NCI-H1105 treated with DMSO at 0.1 percent for 48 hours (cell line): ENCODE data around the gene DNAH8.
A peak's percentile ranks its signal among the peaks of the same experiment; 100 is the strongest.
"Not testable (repeated sequence)": the region's sequence is repeated elsewhere in the genome, so short reads cannot be mapped to it uniquely, and the experiment has no call there.

Experiments
- DNase-seq: peaks from one replicate; lab custom pipeline; 2025; lab: John Stamatoyannopoulos, UW

DNAH8 gene

DNA sequence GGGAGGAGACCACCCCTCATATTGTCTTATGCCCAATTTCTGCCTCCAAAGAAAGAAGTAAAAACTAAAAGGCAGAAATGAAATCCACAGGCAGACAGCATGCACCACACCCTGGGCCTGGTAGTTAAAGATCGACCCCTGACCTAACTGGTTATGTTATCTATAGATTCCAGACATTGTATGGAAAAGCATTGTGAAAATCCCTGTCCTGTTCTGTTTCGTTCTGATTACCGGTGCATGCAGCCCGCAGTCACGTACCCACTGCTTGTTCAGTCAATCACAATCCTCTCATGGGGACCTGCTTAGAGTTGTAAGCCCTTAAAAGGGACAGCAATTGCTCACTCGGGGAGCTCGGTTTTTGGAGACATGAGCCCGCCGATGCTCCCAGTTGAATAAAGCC, 81.3 kb downstream of the DNAH8 start:
- DNase-seq, result not testable (repeated sequence)

DNA sequence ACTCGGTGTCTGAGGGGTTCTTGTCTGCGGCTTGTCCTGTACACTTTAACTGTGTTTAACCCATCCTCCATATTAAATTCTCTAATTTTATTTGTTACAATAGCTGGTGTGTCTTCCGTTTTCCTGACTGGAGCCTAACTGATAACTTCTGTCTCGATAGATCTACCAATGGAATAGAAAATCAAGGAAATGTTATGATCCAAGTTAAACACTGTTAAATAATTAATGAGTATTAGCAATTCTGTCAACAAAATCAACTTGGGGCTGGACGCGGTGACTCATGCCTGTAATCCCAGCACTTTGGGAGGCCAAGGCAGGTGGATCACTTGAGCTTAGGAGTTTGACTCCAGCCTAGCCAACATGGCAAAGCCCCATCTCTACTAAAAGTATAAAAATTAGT, 81.7 kb downstream of the DNAH8 start:
- no peak for DNase-seq

DNA sequence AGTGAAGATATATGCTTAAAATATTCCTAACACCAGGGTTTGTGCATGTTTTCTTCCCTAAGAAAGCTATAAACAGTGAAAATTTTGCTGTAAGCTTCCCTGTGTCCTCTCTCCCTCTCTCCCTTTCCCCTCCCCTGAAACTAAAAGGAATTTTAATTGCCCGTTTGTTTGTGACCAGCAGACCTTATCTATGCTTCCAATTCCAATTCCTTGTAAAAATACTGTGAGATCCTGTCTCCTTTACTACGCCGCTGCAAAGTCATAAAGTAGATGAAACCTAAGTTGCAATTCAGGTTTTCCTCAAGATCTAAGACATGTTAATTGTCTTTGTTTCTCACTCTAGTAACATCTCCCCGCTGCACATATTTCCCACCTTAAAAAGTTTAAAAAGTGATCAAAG, 82.3 kb downstream of the DNAH8 start:
- no peak for DNase-seq

DNA sequence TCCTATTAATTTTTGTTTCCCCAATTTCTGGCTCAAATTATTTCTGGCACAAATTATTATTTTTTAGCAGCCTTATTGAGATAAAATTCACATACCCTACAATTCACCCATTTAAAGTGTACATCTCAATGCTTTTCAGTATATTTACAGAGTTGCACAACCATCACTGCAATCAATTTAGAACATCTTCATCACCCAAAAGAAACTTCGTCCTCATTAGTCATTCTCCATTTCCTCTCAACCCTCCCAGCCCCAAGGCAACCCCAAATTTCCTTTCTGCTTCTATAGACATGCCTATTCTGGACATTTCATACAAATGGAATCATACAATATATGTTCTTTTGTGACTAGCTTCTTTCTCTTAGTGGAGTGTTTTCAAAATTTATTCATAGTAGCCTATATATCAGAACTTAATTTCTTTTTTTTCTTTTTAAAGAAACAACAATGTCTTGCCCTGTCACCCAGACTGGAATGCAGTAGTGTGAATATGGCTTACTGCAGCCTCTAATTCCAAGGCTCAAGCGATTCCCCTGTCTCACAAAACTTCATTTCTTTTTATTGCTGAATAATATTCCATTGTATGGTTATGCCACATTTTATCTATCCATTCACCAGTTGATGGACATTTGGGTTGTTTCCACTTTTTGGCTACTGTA, 84.5 kb downstream of the DNAH8 start:
- no peak for DNase-seq

DNA sequence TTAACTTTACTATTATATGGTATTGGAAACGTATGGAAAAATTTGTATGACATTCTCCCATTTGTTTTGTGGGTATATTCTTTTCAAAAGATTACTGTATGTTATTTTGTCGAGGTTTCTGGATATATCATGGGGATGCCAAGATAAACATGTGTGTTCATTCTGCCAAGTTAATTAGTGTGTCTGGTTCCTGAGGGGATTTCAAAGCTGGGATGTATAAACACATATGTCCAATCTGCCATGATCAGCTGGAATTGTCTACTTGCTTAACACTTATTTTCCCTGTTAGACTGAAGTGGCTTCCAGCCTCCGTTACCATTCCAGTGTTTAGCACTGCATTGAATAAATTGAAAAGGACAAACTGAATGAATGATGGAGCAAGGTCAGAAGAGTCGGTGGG, 86.2 kb downstream of the DNAH8 start:
- no peak for DNase-seq

DNA sequence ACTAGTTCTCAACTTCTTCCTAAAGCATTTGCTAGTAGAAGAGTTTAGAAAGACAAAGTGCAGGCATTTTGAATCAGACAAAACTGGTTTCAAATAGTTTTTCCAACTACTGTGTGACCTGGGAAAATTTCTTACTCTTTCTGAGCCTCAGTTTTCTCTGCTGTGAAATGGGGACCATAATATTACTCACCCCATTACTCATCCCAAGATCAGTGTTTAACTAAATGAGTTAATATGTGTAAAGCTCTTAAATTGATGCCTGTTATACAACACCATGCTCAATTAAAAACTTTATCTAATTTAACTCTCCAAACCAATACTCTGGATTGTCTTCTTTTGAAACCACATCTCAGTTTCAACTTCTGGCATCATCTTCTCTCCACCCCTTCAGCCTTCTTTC, 87.4 kb downstream of the DNAH8 start:
- no peak for DNase-seq

DNA sequence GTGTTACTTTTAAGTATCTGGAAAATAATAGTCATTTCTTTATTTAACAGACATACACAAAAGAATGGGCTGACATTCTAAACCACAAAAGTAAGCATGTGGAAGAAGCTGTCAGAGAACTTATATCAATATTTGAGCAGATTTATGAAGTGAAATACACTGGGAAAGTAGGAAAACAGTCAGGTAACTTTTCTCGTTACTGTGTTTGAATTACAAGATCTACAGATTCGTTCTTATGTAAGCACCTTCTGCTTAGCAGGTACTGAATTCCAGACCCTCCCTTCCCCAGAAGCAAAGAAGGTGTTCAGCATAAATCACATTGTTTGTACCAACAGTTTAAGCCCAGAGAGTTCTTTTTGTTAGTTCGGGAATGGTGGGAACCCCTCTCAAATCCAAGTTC, 88.0 kb downstream of the DNAH8 start:
- DNase-seq, result no peak

DNA sequence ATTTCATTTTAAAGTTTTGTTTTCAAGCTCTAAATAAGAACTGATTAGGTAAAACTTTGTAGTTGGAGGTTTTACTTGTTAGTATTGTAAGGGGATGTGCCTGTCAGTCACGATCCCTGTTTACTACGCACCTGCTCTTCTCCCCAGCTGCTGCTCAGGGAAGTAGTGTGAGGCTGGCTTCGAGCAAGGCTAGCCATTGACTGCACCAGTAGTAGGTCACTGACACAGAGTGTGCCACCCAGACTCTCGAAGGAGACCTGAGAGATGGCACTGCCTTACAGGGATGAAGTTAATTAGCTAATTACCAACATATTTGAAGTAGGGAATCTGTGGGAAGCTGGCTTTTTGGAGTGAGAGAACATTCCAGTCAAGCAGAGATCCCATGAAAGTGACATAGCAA, 89.2 kb downstream of the DNAH8 start:
- DNase-seq, result no peak

DNA sequence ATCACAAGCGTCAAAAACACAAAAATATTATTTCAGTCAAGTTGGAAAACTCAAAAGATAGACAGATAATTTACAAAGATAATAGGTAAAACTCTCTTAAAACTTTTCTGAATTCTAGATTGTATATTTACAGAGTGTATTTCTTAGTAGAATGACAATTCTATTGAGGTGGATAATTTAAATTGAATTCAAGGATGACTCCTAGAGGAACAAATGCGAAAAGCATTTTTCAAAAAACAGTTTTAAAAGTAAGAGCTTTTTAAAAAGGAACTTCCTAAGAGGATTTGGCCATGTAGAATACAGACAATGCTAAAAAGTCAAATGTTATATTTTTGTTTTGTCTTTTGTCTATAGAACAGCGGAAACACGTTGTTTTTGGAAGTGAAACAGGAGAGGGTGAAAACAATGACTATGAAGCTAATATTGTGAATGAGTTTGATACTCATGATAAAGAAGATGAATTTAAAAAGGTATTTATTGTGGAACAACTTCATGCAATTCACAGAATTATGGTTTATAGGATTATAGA, 90.1 kb downstream of the DNAH8 start:
- DNase-seq, result no peak

DNA sequence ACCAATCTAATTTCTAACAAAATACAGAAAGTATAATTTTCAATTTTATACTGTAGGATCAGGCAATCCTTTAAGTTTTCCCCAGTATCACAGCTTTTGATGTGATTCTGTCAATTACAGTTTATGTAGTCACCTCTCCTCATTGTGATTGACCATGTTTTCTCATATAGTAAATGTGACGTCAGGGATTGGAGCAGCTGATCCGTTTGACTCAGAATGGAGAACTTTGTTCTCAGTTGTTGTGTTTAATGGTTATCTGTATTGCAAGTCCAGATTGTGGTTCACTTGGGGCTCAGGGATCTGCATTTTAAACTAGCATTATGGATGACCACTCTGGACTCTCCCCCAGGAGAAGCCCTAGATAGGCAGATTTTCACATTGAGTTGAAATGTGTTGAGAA, 90.6 kb downstream of the DNAH8 start:
- no peak for DNase-seq

DNA sequence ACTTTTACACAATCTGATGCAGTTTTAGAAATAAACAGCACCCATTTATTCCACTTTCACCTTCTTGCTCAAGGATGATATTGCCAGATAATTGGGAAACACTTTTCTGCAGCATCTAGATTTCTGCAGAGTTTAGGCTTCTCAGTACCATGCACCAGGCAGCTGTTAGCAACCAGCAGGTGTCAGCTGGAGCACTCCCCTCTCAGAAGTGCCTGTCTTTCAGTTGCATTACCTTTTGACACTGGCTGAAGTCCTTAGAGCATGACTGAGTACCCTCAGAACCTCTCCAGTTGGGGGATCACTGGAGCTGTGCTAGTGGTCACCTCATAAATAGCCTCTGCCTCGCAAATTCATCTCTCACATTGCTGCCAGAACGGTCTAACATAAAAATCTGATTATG, 91.2 kb downstream of the DNAH8 start:
- peak; percentile 35 for DNase-seq

DNA sequence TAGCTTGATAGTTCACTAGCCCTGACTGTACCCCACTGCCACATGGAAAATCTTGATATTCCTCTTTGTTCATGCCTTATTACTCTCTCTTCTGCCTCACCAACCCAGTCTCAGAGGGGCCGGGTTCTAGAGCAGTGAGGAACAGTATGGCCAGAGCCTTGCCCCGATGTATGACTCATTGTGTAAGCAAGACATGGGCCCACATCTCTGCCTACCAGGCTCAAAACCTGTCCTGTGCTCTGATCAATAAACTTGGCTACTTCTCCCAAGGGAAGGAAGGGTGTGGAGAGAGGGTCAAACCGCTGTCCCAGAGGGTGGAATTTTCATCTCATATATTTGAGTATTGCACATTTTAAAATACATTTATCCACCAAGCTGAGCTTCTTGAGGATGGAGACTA, 91.7 kb downstream of the DNAH8 start:
- DNase-seq, result no peak

DNA sequence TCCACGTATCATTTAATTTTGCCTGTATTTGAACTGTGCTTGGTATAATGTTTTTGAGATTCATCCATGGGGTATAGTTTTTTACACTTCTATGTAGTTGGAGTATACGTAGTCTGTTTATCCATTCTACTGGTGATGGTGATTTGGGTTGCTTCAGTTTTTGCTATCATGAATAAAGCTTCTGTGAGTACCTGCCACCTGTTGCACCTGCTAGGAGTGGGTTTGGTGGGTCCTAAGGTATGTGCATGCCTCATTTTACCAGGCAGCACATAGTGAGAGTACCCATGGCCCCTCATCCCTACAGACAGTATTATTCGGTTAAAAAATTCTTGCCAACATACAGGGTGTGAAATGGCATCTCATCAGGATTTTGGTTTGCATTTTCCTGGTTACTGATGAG, 92.9 kb downstream of the DNAH8 start:
- no peak for DNase-seq

DNA sequence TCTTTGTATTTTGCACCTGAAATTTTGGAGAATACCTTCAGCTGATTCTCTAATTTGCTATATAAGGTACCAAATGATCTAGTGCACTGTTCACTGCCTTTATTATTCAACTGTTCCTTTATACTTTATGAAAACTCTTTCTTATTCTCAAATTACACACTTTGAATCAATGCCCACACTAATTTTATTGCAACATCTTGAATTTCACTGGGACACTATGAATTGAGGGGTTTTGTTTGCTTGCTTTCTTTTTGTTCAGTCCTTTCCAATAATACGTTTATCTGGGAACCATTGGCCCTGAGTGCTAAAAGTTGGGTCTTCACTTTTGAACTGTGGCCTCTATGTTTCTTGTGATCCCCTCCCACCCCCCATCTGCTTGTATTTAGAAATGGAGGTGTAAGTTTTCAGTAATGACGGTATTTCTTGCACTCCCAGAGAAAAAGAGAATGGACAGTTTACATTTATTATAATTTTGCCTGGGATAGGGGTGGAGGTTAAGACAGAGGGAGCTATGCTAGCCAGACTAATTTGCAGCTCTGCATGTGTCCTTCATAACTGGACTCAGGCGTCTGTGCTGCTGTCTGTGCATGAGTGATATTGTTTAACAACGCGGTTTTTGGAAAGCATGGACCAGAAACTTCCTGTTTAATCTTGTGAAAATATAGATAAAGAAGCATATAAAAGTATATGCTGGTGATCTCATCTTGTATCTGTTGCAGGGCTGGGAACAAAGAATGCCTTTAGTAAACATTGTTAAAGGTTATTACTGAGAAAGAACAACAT, 98.1 kb downstream of the DNAH8 start:
- no peak for DNase-seq

DNA sequence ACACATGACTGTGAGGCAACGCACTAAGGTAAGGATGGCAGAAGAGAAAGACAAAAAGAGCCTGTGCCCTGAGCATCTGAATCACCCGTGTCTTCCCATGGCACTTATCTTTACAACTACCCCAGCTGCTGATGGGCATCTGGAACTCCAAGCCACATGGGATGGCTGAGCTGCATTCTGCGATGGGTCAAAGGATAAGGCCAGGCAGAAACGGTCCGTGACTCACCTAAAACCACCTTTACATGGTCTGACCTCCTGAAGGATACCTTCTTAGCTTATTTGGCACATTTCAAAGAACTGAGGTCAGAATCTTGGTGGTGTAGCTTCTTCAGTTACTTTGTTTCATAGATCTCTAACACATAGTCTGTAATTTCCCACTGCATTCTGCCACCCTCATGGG, 99.7 kb downstream of the DNAH8 start:
- no peak for DNase-seq

DNA sequence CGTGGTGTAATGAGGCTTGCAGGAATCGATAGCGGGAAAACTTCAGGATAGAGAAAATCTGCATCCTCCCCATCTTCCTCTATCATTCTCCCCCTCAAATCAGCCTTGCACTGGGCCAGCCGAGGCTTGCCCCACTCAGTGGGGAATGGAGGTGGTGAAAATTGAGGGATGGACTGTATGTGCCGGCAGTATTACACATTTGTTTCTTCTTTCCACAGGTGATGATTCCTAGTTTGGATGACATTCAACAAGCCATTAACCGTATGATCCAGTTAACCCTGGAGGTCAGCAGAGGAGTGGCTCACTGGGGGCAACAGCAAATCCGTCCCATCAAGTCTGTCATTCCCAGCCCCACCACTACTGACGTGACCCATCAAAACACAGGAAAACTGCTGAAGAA, 100.1 kb downstream of the DNAH8 start:
- DNase-seq, result peak; percentile 20

DNA sequence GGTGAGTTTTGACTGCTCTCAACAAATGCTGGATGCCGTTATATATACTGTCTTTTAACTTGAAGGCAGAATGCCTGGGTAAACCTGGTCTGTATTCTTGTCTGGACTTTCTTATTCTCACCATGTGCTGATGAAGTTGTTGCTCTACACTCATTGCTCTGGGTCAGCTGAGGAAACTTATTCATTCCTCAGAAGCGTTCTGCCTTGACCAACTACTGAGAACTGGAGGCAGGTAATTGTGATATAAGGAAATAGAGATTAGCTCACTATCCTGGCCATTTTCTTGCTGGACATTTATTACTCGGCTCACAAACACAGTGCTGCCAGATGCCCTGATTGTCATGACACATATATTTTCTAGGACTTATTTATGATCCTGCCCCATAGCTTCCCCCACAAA, 103.6 kb downstream of the DNAH8 start:
- DNase-seq, result no peak

DNA sequence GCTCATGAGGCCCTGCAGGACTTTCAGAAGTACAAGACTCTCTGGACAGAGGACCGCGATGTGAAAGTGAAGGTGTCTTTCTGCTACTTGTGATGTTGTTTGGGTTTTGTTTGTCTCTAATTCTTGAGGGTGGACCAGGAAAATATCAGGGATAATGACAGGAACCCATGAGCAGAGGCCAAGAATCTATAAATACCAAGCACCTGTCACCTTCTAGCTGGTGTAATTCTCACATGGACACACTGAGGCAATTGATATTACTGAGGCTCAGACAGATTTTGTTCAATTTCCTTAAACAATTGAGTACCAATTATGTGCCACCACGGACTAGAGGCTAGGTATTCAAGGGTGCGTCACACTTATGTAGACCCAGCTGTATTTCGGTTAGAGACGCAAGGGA, 107.9 kb downstream of the DNAH8 start:
- no peak for DNase-seq

DNA sequence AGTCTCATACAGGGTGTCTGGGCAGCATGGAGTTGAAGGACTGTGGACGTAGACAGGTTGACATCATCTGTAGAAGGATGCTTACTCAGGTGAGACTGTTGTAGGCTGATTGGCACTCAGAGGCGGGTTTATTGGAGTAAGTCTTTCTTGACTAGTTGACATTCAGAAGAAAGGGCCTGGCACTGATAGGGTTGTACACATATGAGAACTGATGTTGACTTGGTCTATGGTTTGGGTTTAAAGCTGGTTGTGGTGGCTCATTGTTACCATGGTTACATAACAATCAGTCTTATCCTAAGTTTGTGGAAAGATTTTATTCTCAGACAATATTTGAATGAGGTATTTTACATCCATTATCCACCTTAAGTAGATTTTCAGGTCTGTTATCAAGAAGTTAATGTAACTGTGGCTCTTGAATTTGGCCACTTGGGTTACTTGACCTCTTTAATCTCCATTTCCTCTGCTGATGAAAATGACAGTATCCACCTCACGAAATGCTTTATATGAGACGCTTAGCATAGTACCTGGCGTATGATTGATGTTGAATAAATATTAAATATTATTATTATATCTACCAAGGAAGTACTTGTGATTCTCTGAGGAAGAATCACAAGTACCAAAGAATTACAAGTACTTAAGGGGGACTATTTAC, 109.3 kb downstream of the DNAH8 start:
- DNase-seq, result no peak

DNA sequence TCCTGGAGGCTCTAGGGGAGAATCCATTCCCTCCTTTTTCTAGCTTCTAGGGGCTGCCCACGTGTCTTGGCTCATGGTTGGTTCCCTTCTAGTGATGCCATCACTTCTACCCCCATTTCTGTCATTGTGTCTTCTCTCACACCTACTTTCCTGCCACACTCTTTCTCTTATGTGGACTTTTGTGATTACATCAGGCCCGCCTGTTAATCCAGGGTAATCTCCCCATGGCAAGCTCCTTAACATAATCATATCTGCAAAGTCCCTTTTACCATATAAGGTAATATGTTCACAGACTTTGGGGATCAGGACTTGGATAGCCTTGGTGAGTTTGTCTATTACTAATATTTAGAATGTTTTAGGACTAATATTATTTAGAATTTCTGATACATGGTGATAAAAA, 111.9 kb downstream of the DNAH8 start:
- DNase-seq, result no peak

DNA sequence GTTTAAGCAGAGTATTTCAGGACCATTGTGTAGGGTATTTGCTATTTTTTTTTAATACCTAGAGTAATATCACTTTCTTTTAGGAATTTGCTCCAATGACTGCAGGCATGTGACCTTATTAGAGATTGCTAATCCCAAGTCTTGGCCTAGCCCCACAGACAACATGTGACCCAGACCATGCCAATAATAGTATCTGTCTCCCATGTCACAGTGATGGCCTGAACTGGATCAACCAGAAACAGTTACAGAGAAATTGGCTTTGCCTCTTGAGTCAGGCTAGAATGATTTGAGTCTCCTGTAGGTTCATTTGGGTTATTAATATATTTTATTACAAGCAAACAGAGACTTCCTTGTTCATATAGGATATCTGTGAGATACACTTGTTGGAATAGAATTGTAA, 116.8 kb downstream of the DNAH8 start:
- DNase-seq, result no peak

DNA sequence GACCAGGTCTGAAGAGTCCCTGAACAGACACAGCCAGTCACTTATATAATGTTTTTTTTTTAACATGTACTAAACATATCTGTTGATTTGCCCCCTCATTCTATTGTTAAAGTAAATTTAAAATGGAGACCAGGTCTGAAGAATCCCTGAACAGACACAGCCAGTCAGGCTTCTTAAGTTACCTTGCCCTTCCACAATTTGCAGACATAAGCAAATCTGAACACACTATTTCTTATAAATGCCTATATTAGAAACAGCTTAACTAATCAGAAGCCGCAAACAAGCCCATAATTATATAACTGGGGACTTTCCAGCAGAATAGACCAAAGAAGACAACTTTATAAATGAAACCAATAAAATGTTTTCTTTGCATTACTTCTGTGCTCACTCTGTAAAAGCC, 118.2 kb downstream of the DNAH8 start:
- no peak for DNase-seq

DNA sequence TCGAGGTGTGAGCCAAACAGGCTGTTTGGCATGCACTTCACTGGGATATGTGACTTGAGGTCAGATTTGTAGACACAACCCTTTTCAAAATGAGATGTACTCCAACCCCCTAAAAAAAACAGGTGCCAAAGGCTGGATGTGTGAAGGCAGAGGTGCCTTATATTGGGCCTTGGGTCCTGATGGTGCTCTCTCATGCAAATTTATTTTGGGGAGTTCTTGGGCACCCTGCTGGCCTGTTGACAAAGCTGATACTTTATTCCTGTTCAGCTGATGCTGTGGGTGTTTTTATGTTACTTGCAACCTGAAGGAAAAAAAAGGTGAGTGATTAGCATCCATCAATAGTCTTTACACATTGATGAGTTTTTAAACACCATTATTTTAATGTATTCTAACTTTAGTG, 121.5 kb downstream of the DNAH8 start:
- no peak for DNase-seq
